ENCODE data around the gene HNRNPR.
"Not testable (repeated sequence)": the region's sequence is repeated elsewhere in the genome, so short reads cannot be mapped to it uniquely, and the experiment has no call there.

The HNRNPR gene

GRCh38 chr1:23383577-23384311 is 39.7 kb upstream of the HNRNPR start:
- no peak overlapping the region for H2AFZ ChIP-seq (ENCODE audit: low read depth, low read length)
- H3K27ac ChIP-seq (ENCODE audit: low read length, poor library complexity, severe bottlenecking): no peak overlapping the region
- peak overlapping the region; percentile 66 for H4K8ac ChIP-seq (ENCODE audit: low read length)
- 90% methylated on average over 8 of the region's 8 CpGs for WGBS
- no peak overlapping the region for H2BK5ac ChIP-seq (ENCODE audit: low read depth, low read length, poor library complexity, severe bottlenecking)
- H2BK120ac ChIP-seq (ENCODE audit: low read depth, low read length): no peak overlapping the region
- no peak overlapping the region for H3K23ac ChIP-seq (ENCODE audit: low read length in 2 of 2)
- peak overlapping the region; percentile 13 for H2AK5ac ChIP-seq (ENCODE audit: low read length, severe bottlenecking)
- H3K9ac ChIP-seq (ENCODE audit: low read length): no peak overlapping the region
- H3K79me1 ChIP-seq (replicated peaks; ENCODE audit: low read length, poor library complexity, severe bottlenecking): peaks cover 1% of the 10 kb centered on the region
- peak overlapping the region in 1 of 2 experiments; percentile 13 for H3K4ac ChIP-seq (ENCODE audit: low read depth in 1 of 2, low read length in 2 of 2)
- H3K4me2 ChIP-seq (ENCODE audit: low read length, poor library complexity, severe bottlenecking): no peak overlapping the region
- H3K36me3 ChIP-seq (ENCODE audit: control insufficient read depth in 1 of 2, insufficient read depth in 2 of 2, low read depth in 1 of 2, low read length in 2 of 2): peaks cover 10 to 47% of the 10 kb centered on the region in 2 experiments
- H4K91ac ChIP-seq (ENCODE audit: low read length): peak overlapping the region; percentile 80
- H2BK12ac ChIP-seq (ENCODE audit: low read length in 2 of 2): peak overlapping the region; percentile 75 to 88
- no peaks in the 10 kb centered on the region for H3K27me3 ChIP-seq (ENCODE audit: control insufficient read depth in 1 of 2, insufficient read depth in 1 of 2, low read length in 2 of 2)
- peaks cover 8% of the 10 kb centered on the region for H3K4me1 ChIP-seq (ENCODE audit: control insufficient read depth, insufficient read depth, low read depth, low read length)
- DNase-seq: no peak
- H3K14ac ChIP-seq (ENCODE audit: low read length in 2 of 2): peak overlapping the region in 1 of 2 experiments; percentile 49
- peaks cover 4% of the 10 kb centered on the region for H3K9me3 ChIP-seq (ENCODE audit: control insufficient read depth, low read length)
- H2BK15ac ChIP-seq (ENCODE audit: low read depth, poor library complexity, severe bottlenecking): peak overlapping the region; percentile 53
- no peak overlapping the region for H3K4me3 ChIP-seq (ENCODE audit: insufficient read depth in 1 of 2, low read depth in 1 of 2, low read length in 2 of 2)
- H3K18ac ChIP-seq (ENCODE audit: low read depth in 1 of 2, low read length in 2 of 2): peak overlapping the region; percentile 58 to 64

DNA sequence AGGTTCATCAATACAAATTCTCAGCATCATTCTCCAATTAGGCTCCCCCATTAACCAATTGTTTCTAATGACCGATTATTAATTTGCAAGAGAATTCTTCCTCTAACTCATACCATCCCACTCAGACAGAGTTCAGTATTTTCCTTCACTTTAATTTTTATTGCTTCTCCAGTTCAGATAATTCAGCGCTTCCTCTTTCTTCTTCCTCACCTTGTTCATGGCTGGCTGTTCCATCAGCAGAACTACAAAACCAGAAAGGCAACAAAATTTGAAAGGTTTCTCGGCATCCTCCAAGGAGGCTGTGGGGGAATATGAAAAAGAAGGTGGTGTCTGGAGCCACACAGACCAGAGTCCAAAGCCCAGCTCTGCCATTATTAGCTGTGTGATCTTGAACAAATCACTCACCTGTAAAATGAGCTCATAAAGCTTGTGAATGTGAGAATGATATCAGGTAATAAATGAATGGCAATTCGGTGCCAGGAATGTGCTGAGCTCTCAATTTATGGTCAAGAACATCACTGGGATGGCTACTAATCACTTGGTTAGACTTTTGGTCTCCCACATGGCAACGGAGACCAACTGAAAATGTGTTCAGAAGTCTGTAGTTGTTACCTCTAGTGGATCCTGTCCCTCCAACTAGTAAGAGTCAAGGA is 37.3 kb upstream of the HNRNPR start:
- H2BK120ac ChIP-seq (ENCODE audit: low read depth, low read length): no peak overlapping the region
- H3K23ac ChIP-seq (ENCODE audit: low read length in 2 of 2): no peak overlapping the region

DNA sequence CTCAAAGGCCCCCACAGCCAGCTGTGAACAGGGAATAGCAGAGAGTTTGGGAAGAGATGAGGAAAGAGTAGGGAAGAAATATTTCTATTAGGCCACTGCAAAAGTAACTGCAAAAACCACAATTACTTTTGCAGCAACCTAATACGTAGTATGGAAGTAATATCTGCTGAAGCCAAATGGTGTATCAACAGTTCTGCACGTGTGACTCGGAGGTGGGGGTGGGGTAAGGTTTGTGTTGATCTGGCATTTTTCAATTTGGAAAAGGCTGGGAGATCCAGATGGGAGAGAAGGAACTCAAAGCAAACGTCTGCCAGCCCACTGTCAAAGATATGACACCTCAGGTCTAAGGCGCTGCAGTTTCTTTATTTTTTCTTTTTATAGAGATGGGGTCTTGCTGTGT is 36.6 kb upstream of the HNRNPR start:
- Histone ChIP-seq H2AK5ac (ENCODE audit: low read length, severe bottlenecking) (no peak overlapping the region), H3K14ac (ENCODE audit: low read length in 2 of 2) (no peak overlapping the region), H3K27ac (ENCODE audit: low read length, poor library complexity, severe bottlenecking) (no peak overlapping the region), H3K23ac (ENCODE audit: low read length in 2 of 2) (no peak overlapping the region), H2BK15ac (ENCODE audit: low read depth, poor library complexity, severe bottlenecking) (no peak overlapping the region), H3K4me3 (ENCODE audit: insufficient read depth in 1 of 2, low read depth in 1 of 2, low read length in 2 of 2) (no peak overlapping the region), H3K4ac (ENCODE audit: low read depth in 1 of 2, low read length in 2 of 2) (no peak overlapping the region), H3K4me2 (ENCODE audit: low read length, poor library complexity, severe bottlenecking) (no peak overlapping the region), H2BK12ac (ENCODE audit: low read length in 2 of 2) (no peak overlapping the region), H4K8ac (ENCODE audit: low read length) (no peak overlapping the region), H3K27me3 (ENCODE audit: control insufficient read depth in 1 of 2, insufficient read depth in 1 of 2, low read length in 2 of 2) (no peaks in the 10 kb centered on the region), H4K91ac (ENCODE audit: low read length) (no peak overlapping the region), H3K18ac (ENCODE audit: low read depth in 1 of 2, low read length in 2 of 2) (peak overlapping the region in 1 of 2 experiments; percentile 1), H3K9me3 (ENCODE audit: control insufficient read depth, low read length) (peaks cover 4% of the 10 kb centered on the region), H3K4me1 (ENCODE audit: control insufficient read depth, insufficient read depth, low read depth, low read length) (peaks cover 18% of the 10 kb centered on the region), H2BK5ac (ENCODE audit: low read depth, low read length, poor library complexity, severe bottlenecking) (no peak overlapping the region), H3K9ac (ENCODE audit: low read length) (peak overlapping the region; percentile 52), H2AFZ (ENCODE audit: low read depth, low read length) (no peak overlapping the region), H3K79me1 (replicated peaks; ENCODE audit: low read length, poor library complexity, severe bottlenecking) (peaks cover 1% of the 10 kb centered on the region), H3K36me3 (ENCODE audit: control insufficient read depth in 1 of 2, insufficient read depth in 2 of 2, low read depth in 1 of 2, low read length in 2 of 2) (peaks cover 6 to 33% of the 10 kb centered on the region in 2 experiments), H2BK120ac (ENCODE audit: low read depth, low read length) (no peak overlapping the region)
- WGBS: 58% methylated on average over 4 of the region's 5 CpGs
- no peak for DNase-seq

More for the DNA sequence above, 37.3 kb upstream of the HNRNPR start:
- no peak overlapping the region for H3K9ac ChIP-seq (ENCODE audit: low read length)
- no peak overlapping the region for H2AK5ac ChIP-seq (ENCODE audit: low read length, severe bottlenecking)
- H2BK5ac ChIP-seq (ENCODE audit: low read depth, low read length, poor library complexity, severe bottlenecking): no peak overlapping the region
- no peak overlapping the region for H3K4me3 ChIP-seq (ENCODE audit: insufficient read depth in 1 of 2, low read depth in 1 of 2, low read length in 2 of 2)
- no peak for DNase-seq
- no peak overlapping the region for H4K91ac ChIP-seq (ENCODE audit: low read length)
- no peak overlapping the region for H2BK15ac ChIP-seq (ENCODE audit: low read depth, poor library complexity, severe bottlenecking)
- H2AFZ ChIP-seq (ENCODE audit: low read depth, low read length): no peak overlapping the region
- WGBS: 95% methylated on average over 5 of the region's 5 CpGs
- H3K4ac ChIP-seq (ENCODE audit: low read depth in 1 of 2, low read length in 2 of 2): no peak overlapping the region
- peaks cover 18% of the 10 kb centered on the region for H3K4me1 ChIP-seq (ENCODE audit: control insufficient read depth, insufficient read depth, low read depth, low read length)
- H3K79me1 ChIP-seq (replicated peaks; ENCODE audit: low read length, poor library complexity, severe bottlenecking): peaks cover 1% of the 10 kb centered on the region
- no peak overlapping the region for H3K14ac ChIP-seq (ENCODE audit: low read length in 2 of 2)
- H4K8ac ChIP-seq (ENCODE audit: low read length): no peak overlapping the region
- peaks cover 6 to 36% of the 10 kb centered on the region in 2 experiments for H3K36me3 ChIP-seq (ENCODE audit: control insufficient read depth in 1 of 2, insufficient read depth in 2 of 2, low read depth in 1 of 2, low read length in 2 of 2)
- H3K9me3 ChIP-seq (ENCODE audit: control insufficient read depth, low read length): peaks cover 4% of the 10 kb centered on the region
- H3K4me2 ChIP-seq (ENCODE audit: low read length, poor library complexity, severe bottlenecking): no peak overlapping the region
- H3K18ac ChIP-seq (ENCODE audit: low read depth in 1 of 2, low read length in 2 of 2): no peak overlapping the region
- no peaks in the 10 kb centered on the region for H3K27me3 ChIP-seq (ENCODE audit: control insufficient read depth in 1 of 2, insufficient read depth in 1 of 2, low read length in 2 of 2)
- no peak overlapping the region for H2BK12ac ChIP-seq (ENCODE audit: low read length in 2 of 2)
- H3K27ac ChIP-seq (ENCODE audit: low read length, poor library complexity, severe bottlenecking): no peak overlapping the region

GRCh38 chr1:23380236-23380635 is 36.2 kb upstream of the HNRNPR start:
- not testable (repeated sequence) for H3K27me3 ChIP-seq (ENCODE audit: control insufficient read depth in 1 of 2, insufficient read depth in 1 of 2, low read length in 2 of 2); H3K4ac ChIP-seq (ENCODE audit: low read depth in 1 of 2, low read length in 2 of 2); H3K9me3 ChIP-seq (ENCODE audit: control insufficient read depth, low read length); H2BK12ac ChIP-seq (ENCODE audit: low read length in 2 of 2); H3K14ac ChIP-seq (ENCODE audit: low read length in 2 of 2); H2BK5ac ChIP-seq (ENCODE audit: low read depth, low read length, poor library complexity, severe bottlenecking); H2BK15ac ChIP-seq (ENCODE audit: low read depth, poor library complexity, severe bottlenecking); H3K4me3 ChIP-seq (ENCODE audit: insufficient read depth in 1 of 2, low read depth in 1 of 2, low read length in 2 of 2); H3K79me1 ChIP-seq (replicated peaks; ENCODE audit: low read length, poor library complexity, severe bottlenecking); H2AFZ ChIP-seq (ENCODE audit: low read depth, low read length); H4K8ac ChIP-seq (ENCODE audit: low read length); H3K4me2 ChIP-seq (ENCODE audit: low read length, poor library complexity, severe bottlenecking); DNase-seq; H3K27ac ChIP-seq (ENCODE audit: low read length, poor library complexity, severe bottlenecking); H3K23ac ChIP-seq (ENCODE audit: low read length in 2 of 2); H4K91ac ChIP-seq (ENCODE audit: low read length); H2BK120ac ChIP-seq (ENCODE audit: low read depth, low read length); H2AK5ac ChIP-seq (ENCODE audit: low read length, severe bottlenecking)
- WGBS: 62% methylated on average over 2 of the region's 4 CpGs
- Histone ChIP-seq H3K18ac (ENCODE audit: low read depth in 1 of 2, low read length in 2 of 2) (peak overlapping the region in 1 of 2 experiments; percentile 1), H3K4me1 (ENCODE audit: control insufficient read depth, insufficient read depth, low read depth, low read length) (peaks cover 18% of the 10 kb centered on the region), H3K9ac (ENCODE audit: low read length) (peak overlapping the region; percentile 52), H3K36me3 (ENCODE audit: control insufficient read depth in 1 of 2, insufficient read depth in 2 of 2, low read depth in 1 of 2, low read length in 2 of 2) (peaks cover 6 to 28% of the 10 kb centered on the region in 2 experiments)

All from mesenchymal stem cell (in vitro differentiated cells and primary cell).